Measurements from ENCODE around the gene YJU2. TPM values are rescaled to one million over a fixed set of nuclear protein-coding genes. Genes with fewer than 3 reads are reported as not detected.

The YJU2 gene
- total and polyA plus RNA-seq, 2 of the 8 experiments (the other 6 are each of a cell fraction or from before 2014, with no cell fraction given): 26.8 to 27.7 TPM

GRCh38 chr19:4267901-4268815 lies 21.3 kb downstream of the YJU2 start (continued):
- TF ChIP-seq CHD7 (IDR thresholded peaks at IDR 0.05; ENCODE audit: insufficient replicate concordance, low read length) (no peak), EGR1 (IDR thresholded peaks at IDR 0.05; ENCODE audit: borderline replicate concordance, low read depth, low read length) (no peak), ATF2 (IDR thresholded peaks at IDR 0.05; ENCODE audit: low read length) (no peak), SRF (IDR thresholded peaks at IDR 0.05; ENCODE audit: low read depth, low read length) (no peak), RAD21 (IDR thresholded peaks at IDR 0.05 in 1 of 2, conservative IDR thresholded peaks at IDR 0.05 in 1 of 2; ENCODE audit: low read depth in 2 of 2, low read length in 2 of 2) (no peak), HDAC6 (IDR thresholded peaks at IDR 0.05; ENCODE audit: low read depth, low read length) (no peak), POLR2A (IDR thresholded peaks at IDR 0.05; ENCODE audit: control extremely low read depth in 1 of 2, low read depth in 2 of 2, low read length in 2 of 2) (no peak)
